ENCODE data around the gene TP53INP2.

The TP53INP2 gene

GRCh38 chr20:34704177-34705007 is at the start of gene TP53INP2:
TSS of gene TP53INP2 (plus strand) at chr20:34704344. CDS start at chr20:34708740, 4,396 bp downstream.
- ChIA-PET POLR2A (interaction anchor here (0.6 to 1.4 kb wide), 4 partner anchors 64 to 146 kb away, joined by 3 to 5 read pairs (median 4); partner anchors contain the start of gene MAP1LC3A), CTCF (interaction anchor here (0.6 to 1.3 kb wide), 2 partner anchors 41 to 599 kb away, joined by 3 to 4 read pairs; no protein-coding TSS in a partner anchor)
- Histone ChIP-seq H3K36me3 (ENCODE audit: control insufficient read depth in 2 of 2, insufficient read depth in 1 of 2, low read length in 2 of 2) (no peaks in the 10 kb centered on the region), H3K9me3 (ENCODE audit: control insufficient read depth, insufficient read depth, low read depth, low read length) (no peaks in the 10 kb centered on the region), H3K4me1 (ENCODE audit: control insufficient read depth, insufficient read depth, low read length) (peaks cover 10% of the 10 kb centered on the region), H3K4me3 (ENCODE audit: low read depth, low read length) (peak within 1 kb of the TSS; percentile 73), H3K27ac (ENCODE audit: extremely low read depth, low read depth, low read length) (peak within 1 kb of the TSS; percentile 80)
- no peak for TF ChIP-seq ZNF571 (tag by site-specific recombination; IDR thresholded peaks at IDR 0.05)
- TF ChIP-seq RBAK (tag by site-specific recombination; IDR thresholded peaks at IDR 0.05), result no peak
- peak; percentile 63 for TF ChIP-seq SP2 (tag by site-specific recombination; IDR thresholded peaks at IDR 0.05)
- no peak for TF ChIP-seq ZNF701 (tag by site-specific recombination; IDR thresholded peaks at IDR 0.05)
- TF ChIP-seq, protein P1, sequence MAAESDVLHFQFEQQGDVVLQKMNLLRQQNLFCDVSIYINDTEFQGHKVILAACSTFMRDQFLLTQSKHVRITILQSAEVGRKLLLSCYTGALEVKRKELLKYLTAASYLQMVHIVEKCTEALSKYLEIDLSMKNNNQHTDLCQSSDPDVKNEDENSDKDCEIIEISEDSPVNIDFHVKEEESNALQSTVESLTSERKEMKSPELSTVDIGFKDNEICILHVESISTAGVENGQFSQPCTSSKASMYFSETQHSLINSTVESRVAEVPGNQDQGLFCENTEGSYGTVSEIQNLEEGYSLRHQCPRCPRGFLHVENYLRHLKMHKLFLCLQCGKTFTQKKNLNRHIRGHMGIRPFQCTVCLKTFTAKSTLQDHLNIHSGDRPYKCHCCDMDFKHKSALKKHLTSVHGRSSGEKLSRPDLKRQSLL (tag by site-specific recombination; IDR thresholded peaks at IDR 0.05), result no peak
- TF ChIP-seq KLF1 (tag by site-specific recombination; IDR thresholded peaks at IDR 0.05), result peak; percentile 51
- peak; percentile 25; the same call in 1 of the 2 replicates for TF ChIP-seq GLIS1 (tag by site-specific recombination; IDR thresholded peaks at IDR 0.05)
- peak; percentile 81 for TF ChIP-seq ZNF146 (tag by site-specific recombination; IDR thresholded peaks at IDR 0.05)
- TF ChIP-seq ZEB2 (tag by site-specific recombination; IDR thresholded peaks at IDR 0.05), result peak; percentile 39; the same call in 1 of the 2 replicates
- peak; percentile 70 for TF ChIP-seq ZNF341 (tag by site-specific recombination; IDR thresholded peaks at IDR 0.05; ENCODE audit: low read depth)
- TF ChIP-seq EGR2 (tag by site-specific recombination; IDR thresholded peaks at IDR 0.05; ENCODE audit: low read depth), result no peak
- no peak for TF ChIP-seq ZNF202 (tag by site-specific recombination; IDR thresholded peaks at IDR 0.05; ENCODE audit: borderline replicate concordance)
- TF ChIP-seq ZNF175 (tag by site-specific recombination; IDR thresholded peaks at IDR 0.05), result no peak
- TF ChIP-seq ZNF518A (tag by site-specific recombination; conservative IDR thresholded peaks at IDR 0.05; ENCODE audit: low read depth), result no peak
- TF ChIP-seq TCF7L2 (IDR thresholded peaks at IDR 0.05; ENCODE audit: borderline replicate concordance, low read depth, low read length), result 0 out of 2 replicates have a peak, but pooled peaks have one; percentile 44
- no peak for TF ChIP-seq ZNF26 (tag by site-specific recombination; IDR thresholded peaks at IDR 0.05)
- TF ChIP-seq, protein P2, sequence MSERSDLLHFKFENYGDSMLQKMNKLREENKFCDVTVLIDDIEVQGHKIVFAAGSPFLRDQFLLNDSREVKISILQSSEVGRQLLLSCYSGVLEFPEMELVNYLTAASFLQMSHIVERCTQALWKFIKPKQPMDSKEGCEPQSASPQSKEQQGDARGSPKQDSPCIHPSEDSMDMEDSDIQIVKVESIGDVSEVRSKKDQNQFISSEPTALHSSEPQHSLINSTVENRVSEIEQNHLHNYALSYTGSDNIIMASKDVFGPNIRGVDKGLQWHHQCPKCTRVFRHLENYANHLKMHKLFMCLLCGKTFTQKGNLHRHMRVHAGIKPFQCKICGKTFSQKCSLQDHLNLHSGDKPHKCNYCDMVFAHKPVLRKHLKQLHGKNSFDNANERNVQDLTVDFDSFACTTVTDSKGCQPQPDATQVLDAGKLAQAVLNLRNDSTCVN (tag by site-specific recombination; optimal IDR thresholded peaks at IDR 0.05), result peak; percentile 52
- TF ChIP-seq ZNF214 (tag by site-specific recombination; IDR thresholded peaks at IDR 0.05; ENCODE audit: borderline replicate concordance), result no peak
- no peak for TF ChIP-seq ZNF221 (tag by site-specific recombination; IDR thresholded peaks at IDR 0.05; ENCODE audit: borderline replicate concordance)
- TF ChIP-seq, protein P3, sequence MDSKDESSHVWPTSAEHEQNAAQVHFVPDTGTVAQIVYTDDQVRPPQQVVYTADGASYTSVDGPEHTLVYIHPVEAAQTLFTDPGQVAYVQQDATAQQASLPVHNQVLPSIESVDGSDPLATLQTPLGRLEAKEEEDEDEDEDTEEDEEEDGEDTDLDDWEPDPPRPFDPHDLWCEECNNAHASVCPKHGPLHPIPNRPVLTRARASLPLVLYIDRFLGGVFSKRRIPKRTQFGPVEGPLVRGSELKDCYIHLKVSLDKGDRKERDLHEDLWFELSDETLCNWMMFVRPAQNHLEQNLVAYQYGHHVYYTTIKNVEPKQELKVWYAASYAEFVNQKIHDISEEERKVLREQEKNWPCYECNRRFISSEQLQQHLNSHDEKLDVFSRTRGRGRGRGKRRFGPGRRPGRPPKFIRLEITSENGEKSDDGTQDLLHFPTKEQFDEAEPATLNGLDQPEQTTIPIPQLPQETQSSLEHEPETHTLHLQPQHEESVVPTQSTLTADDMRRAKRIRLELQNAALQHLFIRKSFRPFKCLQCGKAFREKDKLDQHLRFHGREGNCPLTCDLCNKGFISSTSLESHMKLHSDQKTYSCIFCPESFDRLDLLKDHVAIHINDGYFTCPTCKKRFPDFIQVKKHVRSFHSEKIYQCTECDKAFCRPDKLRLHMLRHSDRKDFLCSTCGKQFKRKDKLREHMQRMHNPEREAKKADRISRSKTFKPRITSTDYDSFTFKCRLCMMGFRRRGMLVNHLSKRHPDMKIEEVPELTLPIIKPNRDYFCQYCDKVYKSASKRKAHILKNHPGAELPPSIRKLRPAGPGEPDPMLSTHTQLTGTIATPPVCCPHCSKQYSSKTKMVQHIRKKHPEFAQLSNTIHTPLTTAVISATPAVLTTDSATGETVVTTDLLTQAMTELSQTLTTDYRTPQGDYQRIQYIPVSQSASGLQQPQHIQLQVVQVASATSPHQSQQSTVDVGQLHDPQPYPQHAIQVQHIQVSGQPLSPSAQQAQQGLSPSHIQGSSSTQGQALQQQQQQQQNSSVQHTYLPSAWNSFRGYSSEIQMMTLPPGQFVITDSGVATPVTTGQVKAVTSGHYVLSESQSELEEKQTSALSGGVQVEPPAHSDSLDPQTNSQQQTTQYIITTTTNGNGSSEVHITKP (tag by site-specific recombination; IDR thresholded peaks at IDR 0.05), result peak; percentile 62
- no peak for TF ChIP-seq HOXA7 (CRISPR knock-in tag; IDR thresholded peaks at IDR 0.05; ENCODE audit: borderline replicate concordance)
- TF ChIP-seq ZNF362 (tag by site-specific recombination; IDR thresholded peaks at IDR 0.05), result no peak
- TF ChIP-seq ZNF791 (tag by site-specific recombination; IDR thresholded peaks at IDR 0.05), result no peak

Data from HEK293 (cell line).